GF-D8 (cell line): Measurements from ENCODE around the gene TRIP10.
A peak's percentile ranks its signal among the peaks of the same experiment; 100 is the strongest.

ENCODE experiments used
- DNase-seq: peaks from one replicate; lab custom pipeline; 2025; lab: John Stamatoyannopoulos, UW

The TRIP10 gene

GRCh38 chr19:6711605-6712004, 27.9 kb upstream of the TRIP10 start:
- no peak for DNase-seq

GRCh38 chr19:6712231-6712630, 27.2 kb upstream of the TRIP10 start:
- DNase-seq, result no peak

- DNase-seq, result no peak
These were observed 26.5 kb upstream of the TRIP10 start for GRCh38 chr19:6712692-6713670.

GRCh38 chr19:6713773-6714692, 25.4 kb upstream of the TRIP10 start:
- DNase-seq, result no peak

GRCh38 chr19:6714749-6715555, 24.5 kb upstream of the TRIP10 start:
- no peak for DNase-seq

GRCh38 chr19:6716610-6716970, 22.9 kb upstream of the TRIP10 start:
- DNase-seq, result no peak

- DNase-seq, result no peak
These were observed 22.4 kb upstream of the TRIP10 start for GRCh38 chr19:6717036-6717435.

GRCh38 chr19:6717441-6717971, 22.0 kb upstream of the TRIP10 start:
- no peak for DNase-seq

- DNase-seq, result no peak
These were observed 21.3 kb upstream of the TRIP10 start for GRCh38 chr19:6718111-6718740.

- DNase-seq, result no peak
These were observed 20.5 kb upstream of the TRIP10 start for GRCh38 chr19:6718741-6719539.

- no peak for DNase-seq
These were observed 20.0 kb upstream of the TRIP10 start for GRCh38 chr19:6719540-6719861.

GRCh38 chr19:6719992-6720368, 19.5 kb upstream of the TRIP10 start:
- no peak for DNase-seq

GRCh38 chr19:6720369-6721137, 18.9 kb upstream of the TRIP10 start, which contains the start of gene C3:
C3 (minus strand) TSS chr19:6720650; CDS start chr19:6720589, 61 bp downstream.
- peak; percentile 11 for DNase-seq

GRCh38 chr19:6721138-6721474, 18.4 kb upstream of the TRIP10 start:
- no peak for DNase-seq

GRCh38 chr19:6721773-6722172, 17.7 kb upstream of the TRIP10 start:
- DNase-seq, result no peak

GRCh38 chr19:6723108-6723618, 16.3 kb upstream of the TRIP10 start:
- no peak for DNase-seq

- peak; percentile 36 for DNase-seq
These were observed 15.7 kb upstream of the TRIP10 start for GRCh38 chr19:6723738-6724137.

GRCh38 chr19:6724631-6725492, 14.6 kb upstream of the TRIP10 start:
- DNase-seq, result no peak
